ENCODE measurements around the gene KRTAP5-4. TPM values are rescaled to one million over a fixed set of nuclear protein-coding genes. Genes with fewer than 3 reads are reported as not detected.
"Not testable (repeated sequence)": the region's sequence is repeated elsewhere in the genome, so short reads cannot be mapped to it uniquely, and the experiment has no call there.

KRTAP5-4 gene, protein sequence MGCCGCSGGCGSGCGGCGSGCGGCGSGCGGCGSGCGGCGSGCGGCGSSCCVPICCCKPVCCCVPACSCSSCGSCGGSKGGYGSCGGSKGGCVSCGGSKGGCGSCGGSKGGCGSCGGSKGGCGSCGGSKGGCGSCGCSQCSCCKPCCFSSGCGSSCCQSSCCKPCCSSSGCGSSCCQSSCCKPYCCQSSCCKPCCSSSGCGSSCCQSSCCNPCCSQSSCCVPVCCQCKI
- total RNA-seq (ENCODE audit: low replicate concordance) = not detected in 2 replicates
- long read RNA-seq = 0 reads

DNA sequence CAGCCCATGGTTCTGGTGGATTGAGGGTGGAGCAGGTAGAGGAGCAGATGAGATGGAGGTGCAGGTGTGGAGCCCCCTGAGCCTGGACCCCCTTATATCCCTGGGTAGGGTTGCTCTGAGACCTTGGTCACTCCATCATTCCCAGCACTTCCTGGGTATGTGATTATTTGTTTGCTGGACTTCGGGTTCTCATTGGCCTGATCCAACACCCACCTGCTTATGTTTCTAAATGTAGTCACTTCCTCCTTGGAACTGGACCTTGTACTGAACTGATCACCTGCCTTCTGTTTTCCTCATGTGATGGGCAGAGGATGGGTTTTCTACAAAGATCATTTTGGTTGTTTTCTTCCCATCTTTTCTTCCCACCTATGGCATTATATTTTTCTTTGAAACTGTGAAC is at the start of gene KRTAP5-4:
Gene KRTAP5-4 (minus strand): TSS at position 53 of the 400 bp plus-strand sequence. CDS start 45 bp downstream, at position 8.
- peaks cover under 1% of the 10 kb centered on the region for H3K9me3 Mint-ChIP-seq
- H3K4me1 Mint-ChIP-seq (ENCODE audit: unreplicated experiment) = peaks cover 5% of the 10 kb centered on the region
- no peak within 1 kb of the TSS for H3K4me3 Mint-ChIP-seq
- no peaks in the 10 kb centered on the region for H3K36me3 Mint-ChIP-seq
- TF ChIP-seq, protein P1, sequence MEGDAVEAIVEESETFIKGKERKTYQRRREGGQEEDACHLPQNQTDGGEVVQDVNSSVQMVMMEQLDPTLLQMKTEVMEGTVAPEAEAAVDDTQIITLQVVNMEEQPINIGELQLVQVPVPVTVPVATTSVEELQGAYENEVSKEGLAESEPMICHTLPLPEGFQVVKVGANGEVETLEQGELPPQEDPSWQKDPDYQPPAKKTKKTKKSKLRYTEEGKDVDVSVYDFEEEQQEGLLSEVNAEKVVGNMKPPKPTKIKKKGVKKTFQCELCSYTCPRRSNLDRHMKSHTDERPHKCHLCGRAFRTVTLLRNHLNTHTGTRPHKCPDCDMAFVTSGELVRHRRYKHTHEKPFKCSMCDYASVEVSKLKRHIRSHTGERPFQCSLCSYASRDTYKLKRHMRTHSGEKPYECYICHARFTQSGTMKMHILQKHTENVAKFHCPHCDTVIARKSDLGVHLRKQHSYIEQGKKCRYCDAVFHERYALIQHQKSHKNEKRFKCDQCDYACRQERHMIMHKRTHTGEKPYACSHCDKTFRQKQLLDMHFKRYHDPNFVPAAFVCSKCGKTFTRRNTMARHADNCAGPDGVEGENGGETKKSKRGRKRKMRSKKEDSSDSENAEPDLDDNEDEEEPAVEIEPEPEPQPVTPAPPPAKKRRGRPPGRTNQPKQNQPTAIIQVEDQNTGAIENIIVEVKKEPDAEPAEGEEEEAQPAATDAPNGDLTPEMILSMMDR (conservative IDR thresholded peaks at IDR 0.05) = no peak
- H3K27me3 Mint-ChIP-seq = peaks cover 32% of the 10 kb centered on the region
- H3K27ac Mint-ChIP-seq = no peak within 1 kb of the TSS
- DNase-seq (ENCODE audit: extremely low spot score, unreplicated experiment) = no peak

DNA sequence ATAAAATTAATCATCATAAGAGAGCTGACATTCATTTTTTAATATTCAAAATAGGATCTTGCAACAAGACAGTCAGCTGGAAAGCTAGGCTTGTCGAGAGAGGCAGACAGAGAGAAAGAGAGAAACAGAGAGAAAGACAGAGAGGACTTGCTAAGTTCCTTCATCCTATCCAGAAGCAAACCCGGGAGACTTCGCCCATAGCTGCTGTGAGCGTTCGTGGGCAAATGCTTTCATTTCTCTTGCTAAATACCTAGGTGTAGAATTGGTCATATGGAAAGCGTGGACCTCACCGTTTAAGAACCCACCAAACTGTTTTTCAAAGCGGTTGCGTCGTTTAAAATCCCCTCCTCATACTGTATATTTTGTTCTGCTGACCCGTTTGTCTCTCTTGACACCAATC is 49.7 kb upstream of the KRTAP5-4 start:
- no peak overlapping the region for H3K27ac Mint-ChIP-seq
- TF ChIP-seq, protein P1 (conservative IDR thresholded peaks at IDR 0.05) = no peak
- no peak for DNase-seq (ENCODE audit: extremely low spot score, unreplicated experiment)
- peaks cover 57% of the 10 kb centered on the region for H3K27me3 Mint-ChIP-seq
- peaks cover 26% of the 10 kb centered on the region for H3K4me1 Mint-ChIP-seq (ENCODE audit: unreplicated experiment)
- no peaks in the 10 kb centered on the region for H3K36me3 Mint-ChIP-seq
- no peak overlapping the region for H3K4me3 Mint-ChIP-seq
- no peaks in the 10 kb centered on the region for H3K9me3 Mint-ChIP-seq

- TF ChIP-seq, protein P1 (conservative IDR thresholded peaks at IDR 0.05) = no peak
- Mint-ChIP-seq H3K4me1 (ENCODE audit: unreplicated experiment) (peaks cover 24% of the 10 kb centered on the region), H3K36me3 (no peaks in the 10 kb centered on the region), H3K27me3 (peaks cover 52% of the 10 kb centered on the region), H3K27ac (no peak overlapping the region), H3K4me3 (no peak overlapping the region), H3K9me3 (no peaks in the 10 kb centered on the region)
- no peak for DNase-seq (ENCODE audit: extremely low spot score, unreplicated experiment)
Observed at GRCh38 chr11:1670905-1671371, 49.0 kb upstream of the KRTAP5-4 start.

- Mint-ChIP-seq H3K27me3 (peaks cover 47% of the 10 kb centered on the region), H3K4me1 (ENCODE audit: unreplicated experiment) (peaks cover 21% of the 10 kb centered on the region)
- not testable (repeated sequence) for H3K27ac Mint-ChIP-seq; H3K9me3 Mint-ChIP-seq; H3K36me3 Mint-ChIP-seq; H3K4me3 Mint-ChIP-seq; DNase-seq (ENCODE audit: extremely low spot score, unreplicated experiment)
Observed at GRCh38 chr11:1670457-1670856, 48.5 kb upstream of the KRTAP5-4 start.

- peaks cover 41% of the 10 kb centered on the region for H3K27me3 Mint-ChIP-seq
- no peak overlapping the region for H3K27ac Mint-ChIP-seq
Observed at GRCh38 chr11:1669546-1670218, 47.7 kb upstream of the KRTAP5-4 start.

More at GRCh38 chr11:1669546-1670218, 47.7 kb upstream of the KRTAP5-4 start:
- Mint-ChIP-seq H3K36me3 (no peaks in the 10 kb centered on the region), H3K4me3 (no peak overlapping the region), H3K4me1 (ENCODE audit: unreplicated experiment) (peaks cover 15% of the 10 kb centered on the region), H3K9me3 (no peaks in the 10 kb centered on the region)
- TF ChIP-seq, protein P1 (conservative IDR thresholded peaks at IDR 0.05) = no peak
- no peak for DNase-seq (ENCODE audit: extremely low spot score, unreplicated experiment)

All from type B pancreatic cell (in vitro differentiated cells).